SK-N-SH (cell line): ENCODE results near the gene RXFP3. TPM values are rescaled to one million over a fixed set of nuclear protein-coding genes. Genes with fewer than 3 reads are reported as not detected.

Experiments
- CTCF ChIA-PET: fragments of 300-600, 350-600 bp; formaldehyde crosslinking; extraction: SDS; loops from one replicate; lab custom pipeline; 2021; lab: Yijun Ruan, JAX
- POLR2A ChIA-PET: fragments of 350-600 bp; sonication (Branson Sonifier 250); formaldehyde crosslinking; extraction: SDS; loops from one replicate; lab custom pipeline; 2020; ENCODE audit warnings: antibody characterized with exemption, inconsistent platforms; lab: Yijun Ruan, JAX
- DNase-seq: peaks from one replicate; pipeline ENCODE4 v3.0.0; 2012
- H2AFZ ChIP-seq: fragments of 200-600 bp; sonication (generic); 2 replicates; pipeline ENCODE4 v1.8.1; 2016; ENCODE audit warnings: antibody characterized with exemption, mild to moderate bottlenecking, low read depth
- H3F3A ChIP-seq: fragments of 200-600 bp; sonication (generic); replicated peaks from 2 replicates; pipeline ENCODE3; 2016; ENCODE audit warnings: antibody characterized with exemption, mild to moderate bottlenecking; ENCODE audit not compliant: insufficient read depth
- H3K27ac ChIP-seq, 2 experiments: fragments of 200-500 bp in 1 of 2; fragments of 200-600 bp in 1 of 2; sonication (Bioruptor generic) in 1 of 2; sonication (generic), shearing (Covaris generic) in 1 of 2; 2 replicates each; pipeline versions ENCODE4 v1.5.1 to v1.6.1; 2014 to 2016; ENCODE audit warnings: low read depth in 2 of 2, inconsistent platforms in 1 of 2, low read length in 1 of 2, mild to moderate bottlenecking in 1 of 2, mixed read lengths in 1 of 2
- H3K27me3 ChIP-seq: fragments of 200-600 bp; sonication (generic), shearing (Covaris generic); 2 replicates; pipeline ENCODE4 v1.6.1; 2016; ENCODE audit warnings: mixed run types; ENCODE audit not compliant: insufficient read depth
- H3K36me3 ChIP-seq, 2 experiments: fragments of 200-500 bp in 1 of 2; fragments of 200-600 bp in 1 of 2; sonication (Bioruptor generic) in 1 of 2; sonication (generic) in 1 of 2; replicated peaks in 1 of 2; 2 replicates each; pipeline versions ENCODE3 to v1.5.1; 2014 to 2016; ENCODE audit warnings: low read length in 1 of 2, mild to moderate bottlenecking in 1 of 2; ENCODE audit not compliant: insufficient read depth in 2 of 2, control insufficient read depth in 1 of 2
- H3K4me1 ChIP-seq, 2 experiments: fragments of 200-500 bp in 1 of 2; fragments of 200-600 bp in 1 of 2; sonication (Bioruptor generic) in 1 of 2; sonication (generic), shearing (Covaris generic) in 1 of 2; 2 replicates each; pipeline versions ENCODE4 v1.5.1 to v1.6.1; 2014 to 2016; ENCODE audit warnings: low read depth in 1 of 2, low read length in 1 of 2, mixed run types in 1 of 2; ENCODE audit not compliant: insufficient read depth in 2 of 2, control insufficient read depth in 1 of 2
- H3K4me2 ChIP-seq: fragments of 200-600 bp; sonication (generic), shearing (Covaris generic); 2 replicates; pipeline ENCODE4 v1.6.1; 2017; ENCODE audit warnings: mixed run types
- H3K4me3 ChIP-seq, 2 experiments: fragments of 200-500 bp in 1 of 2; fragments of 200-600 bp in 1 of 2; sonication (Bioruptor generic) in 1 of 2; sonication (generic), shearing (Covaris generic) in 1 of 2; 2 replicates each; pipeline versions ENCODE4 v1.5.1 to v1.8.1; 2014 to 2016; ENCODE audit warnings: low read depth in 2 of 2, inconsistent platforms in 1 of 2, low read length in 1 of 2, mild to moderate bottlenecking in 1 of 2, mixed read lengths in 1 of 2, moderate library complexity in 1 of 2
- H3K79me2 ChIP-seq: fragments of 200-600 bp; sonication (generic); 2 replicates; pipeline ENCODE4 v1.8.1; 2017; ENCODE audit warnings: mild to moderate bottlenecking; ENCODE audit not compliant: insufficient read depth
- H3K9ac ChIP-seq: fragments of 200-600 bp; sonication (generic); 2 replicates; pipeline ENCODE4 v1.6.1; 2017; ENCODE audit warnings: mixed run types
- H3K9me2 ChIP-seq: fragments of 200-600 bp; sonication (generic); 2 replicates; pipeline ENCODE4 v1.6.1; 2017; ENCODE audit warnings: mixed run types
- H3K9me3 ChIP-seq: fragments of 200-600 bp; sonication (generic); 2 replicates; pipeline ENCODE4 v1.6.1; 2017; ENCODE audit warnings: mixed run types, mild to moderate bottlenecking, moderate library complexity
- H4K20me1 ChIP-seq: fragments of 200-600 bp; sonication (generic); 2 replicates; pipeline ENCODE4 v1.6.1; 2017; ENCODE audit warnings: mild to moderate bottlenecking, mixed run types; ENCODE audit not compliant: insufficient read depth
- ELF1 ChIP-seq: IDR thresholded peaks from 2 replicates; pipeline ENCODE4 v1.4.0; 2012
- FOSL2 ChIP-seq: IDR thresholded peaks from 2 replicates; pipeline ENCODE4 v1.4.0; 2012; ENCODE audit warnings: low read depth, mild to moderate bottlenecking, moderate library complexity, borderline replicate concordance
- FOXJ3 ChIP-seq: sonication (generic); formaldehyde crosslinking; IDR thresholded peaks from 2 replicates; pipeline ENCODE4 v1.5.1; 2020; ENCODE audit warnings: mild to moderate bottlenecking, missing genetic modification reagents
- GABPA ChIP-seq: IDR thresholded peaks from 2 replicates; pipeline ENCODE4 v1.4.0; 2012; ENCODE audit warnings: low read depth, mild to moderate bottlenecking
- GATA2 ChIP-seq: sonication (generic); formaldehyde crosslinking; IDR thresholded peaks from 2 replicates; pipeline ENCODE4 v1.5.0; 2020; ENCODE audit warnings: mild to moderate bottlenecking, missing genetic modification reagents
- JUND ChIP-seq: IDR thresholded peaks from 2 replicates; pipeline ENCODE4 v1.4.0; 2012
- MEF2A ChIP-seq: IDR thresholded peaks from 2 replicates; pipeline ENCODE4 v1.4.0; 2012; ENCODE audit warnings: low read depth, borderline replicate concordance
- NRF1 ChIP-seq: IDR thresholded peaks from 2 replicates; pipeline ENCODE4 v1.6.1; 2012; ENCODE audit warnings: low read depth, mild to moderate bottlenecking, low read length
- RAD21 ChIP-seq: IDR thresholded peaks from 2 replicates; pipeline ENCODE4 v1.6.1; 2012; ENCODE audit warnings: mild to moderate bottlenecking, low read length
- RXRA ChIP-seq: IDR thresholded peaks from 2 replicates; pipeline ENCODE4 v1.4.0; 2012; ENCODE audit warnings: low read depth, mild to moderate bottlenecking, borderline replicate concordance
- TAF1 ChIP-seq: IDR thresholded peaks from 2 replicates; pipeline ENCODE4 v1.6.1; 2012; ENCODE audit warnings: low read depth, mild to moderate bottlenecking, low read length, moderate library complexity, borderline replicate concordance
- TCF12 ChIP-seq: IDR thresholded peaks from 2 replicates; pipeline ENCODE4 v1.4.0; 2012
- TEAD4 ChIP-seq: IDR thresholded peaks from 2 replicates; pipeline ENCODE4 v1.4.0; 2012; ENCODE audit warnings: mild to moderate bottlenecking, borderline replicate concordance; ENCODE audit not compliant: insufficient read depth
- WGBS: methylation state at CpG from one replicate; pipeline ENCODE4 v1.1.6; 2017; ENCODE audit warnings: low lambda C conversion rate; 5-methylcytosine and 5-hydroxymethylcytosine counted together
- polyA plus RNA-seq, 3 experiments: library from polyadenylated mRNA; depleted of rRNA; stranded (reverse); fragments of >200 nt; gene quantifications; 2 replicates each; pipeline ENCODE4 v1.2.3, GENCODE V29; 2012
- TF ChIP-seq, protein P1 (sequence below): IDR thresholded peaks from 2 replicates; pipeline ENCODE4; 2012
- TF ChIP-seq, protein P2 (sequence below): IDR thresholded peaks from 2 replicates; pipeline ENCODE4 v1.6.1; 2012; ENCODE audit warnings: mild to moderate bottlenecking, low read depth, low read length, moderate library complexity
- TF ChIP-seq, protein P3 (sequence below): IDR thresholded peaks from 2 replicates; pipeline ENCODE4 v1.4.0; 2012; ENCODE audit warnings: low read depth

RXFP3 gene
- polyA plus RNA-seq, 1 of the 3 experiments (the other 2 are of a cell fraction): not detected

DNA sequence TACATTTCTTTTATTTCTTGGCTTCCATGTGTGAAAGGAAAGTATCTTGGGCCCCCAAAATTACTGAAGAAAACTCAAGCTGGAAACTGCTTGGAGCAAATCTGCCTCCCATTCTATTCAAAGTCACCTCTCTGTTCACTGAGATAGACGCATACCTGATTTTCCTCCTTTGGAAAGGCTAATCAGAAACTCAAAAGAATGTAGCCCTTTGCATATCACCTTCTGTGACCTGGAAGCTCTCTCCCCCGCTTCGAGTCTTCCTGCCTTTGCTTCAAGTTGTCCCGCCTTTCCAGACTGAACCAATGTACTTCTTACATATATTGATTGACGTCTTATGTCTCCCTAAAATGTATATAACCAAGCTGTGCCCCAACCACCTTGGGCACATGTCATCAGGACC, 5.0 kb upstream of the RXFP3 start:
- Histone ChIP-seq H3K9ac (no peak overlapping the region), H3K9me3 (no peaks in the 10 kb centered on the region)
- TF ChIP-seq GABPA: no peak
- no peak for TF ChIP-seq TCF12
- TF ChIP-seq FOXJ3: no peak
- TF ChIP-seq, protein P1, sequence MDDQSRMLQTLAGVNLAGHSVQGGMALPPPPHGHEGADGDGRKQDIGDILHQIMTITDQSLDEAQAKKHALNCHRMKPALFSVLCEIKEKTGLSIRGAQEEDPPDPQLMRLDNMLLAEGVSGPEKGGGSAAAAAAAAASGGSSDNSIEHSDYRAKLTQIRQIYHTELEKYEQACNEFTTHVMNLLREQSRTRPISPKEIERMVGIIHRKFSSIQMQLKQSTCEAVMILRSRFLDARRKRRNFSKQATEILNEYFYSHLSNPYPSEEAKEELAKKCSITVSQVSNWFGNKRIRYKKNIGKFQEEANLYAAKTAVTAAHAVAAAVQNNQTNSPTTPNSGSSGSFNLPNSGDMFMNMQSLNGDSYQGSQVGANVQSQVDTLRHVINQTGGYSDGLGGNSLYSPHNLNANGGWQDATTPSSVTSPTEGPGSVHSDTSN: no peak
- no peak for TF ChIP-seq ELF1
- TF ChIP-seq GATA2 (CRISPR knock-in tag): no peak
- no peak for TF ChIP-seq RAD21
- TF ChIP-seq TEAD4: no peak
- no peak for TF ChIP-seq NRF1
- TF ChIP-seq TAF1: no peak
- TF ChIP-seq, protein P2, sequence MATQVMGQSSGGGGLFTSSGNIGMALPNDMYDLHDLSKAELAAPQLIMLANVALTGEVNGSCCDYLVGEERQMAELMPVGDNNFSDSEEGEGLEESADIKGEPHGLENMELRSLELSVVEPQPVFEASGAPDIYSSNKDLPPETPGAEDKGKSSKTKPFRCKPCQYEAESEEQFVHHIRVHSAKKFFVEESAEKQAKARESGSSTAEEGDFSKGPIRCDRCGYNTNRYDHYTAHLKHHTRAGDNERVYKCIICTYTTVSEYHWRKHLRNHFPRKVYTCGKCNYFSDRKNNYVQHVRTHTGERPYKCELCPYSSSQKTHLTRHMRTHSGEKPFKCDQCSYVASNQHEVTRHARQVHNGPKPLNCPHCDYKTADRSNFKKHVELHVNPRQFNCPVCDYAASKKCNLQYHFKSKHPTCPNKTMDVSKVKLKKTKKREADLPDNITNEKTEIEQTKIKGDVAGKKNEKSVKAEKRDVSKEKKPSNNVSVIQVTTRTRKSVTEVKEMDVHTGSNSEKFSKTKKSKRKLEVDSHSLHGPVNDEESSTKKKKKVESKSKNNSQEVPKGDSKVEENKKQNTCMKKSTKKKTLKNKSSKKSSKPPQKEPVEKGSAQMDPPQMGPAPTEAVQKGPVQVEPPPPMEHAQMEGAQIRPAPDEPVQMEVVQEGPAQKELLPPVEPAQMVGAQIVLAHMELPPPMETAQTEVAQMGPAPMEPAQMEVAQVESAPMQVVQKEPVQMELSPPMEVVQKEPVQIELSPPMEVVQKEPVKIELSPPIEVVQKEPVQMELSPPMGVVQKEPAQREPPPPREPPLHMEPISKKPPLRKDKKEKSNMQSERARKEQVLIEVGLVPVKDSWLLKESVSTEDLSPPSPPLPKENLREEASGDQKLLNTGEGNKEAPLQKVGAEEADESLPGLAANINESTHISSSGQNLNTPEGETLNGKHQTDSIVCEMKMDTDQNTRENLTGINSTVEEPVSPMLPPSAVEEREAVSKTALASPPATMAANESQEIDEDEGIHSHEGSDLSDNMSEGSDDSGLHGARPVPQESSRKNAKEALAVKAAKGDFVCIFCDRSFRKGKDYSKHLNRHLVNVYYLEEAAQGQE: no peak
- TF ChIP-seq MEF2A: no peak
- TF ChIP-seq RXRA: no peak
- TF ChIP-seq, protein P3, sequence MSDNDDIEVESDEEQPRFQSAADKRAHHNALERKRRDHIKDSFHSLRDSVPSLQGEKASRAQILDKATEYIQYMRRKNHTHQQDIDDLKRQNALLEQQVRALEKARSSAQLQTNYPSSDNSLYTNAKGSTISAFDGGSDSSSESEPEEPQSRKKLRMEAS: no peak
- no peak for TF ChIP-seq JUND
- TF ChIP-seq FOSL2: no peak
- TF ChIP-seq, all 33 proteins: peak for 0
- CTCF ChIA-PET: interaction anchor here (2.4 kb wide), 1 partner anchor 495 kb away, joined by 9 read pairs; no protein-coding TSS in a partner anchor
- H3K27ac ChIP-seq: no peak overlapping the region
- no peaks in the 10 kb centered on the region for H3K36me3 ChIP-seq
- no peaks in the 10 kb centered on the region for H3K79me2 ChIP-seq
- no peak for DNase-seq
- no peaks in the 10 kb centered on the region for H3F3A ChIP-seq
- no peak overlapping the region for H3K4me3 ChIP-seq
- peaks cover under 1% of the 10 kb centered on the region for H3K27me3 ChIP-seq
- H4K20me1 ChIP-seq: 0 out of 2 replicates have a peak, but pooled peaks cover 4% of the 10 kb centered on the region
- peaks cover 0 to 2% of the 10 kb centered on the region in 2 experiments; a peak in 1 of 4 replicates for H3K4me1 ChIP-seq
- no peak overlapping the region for H2AFZ ChIP-seq
- POLR2A ChIA-PET: no interaction called here
- H3K9me2 ChIP-seq: no peaks in the 10 kb centered on the region
- no peak overlapping the region for H3K4me2 ChIP-seq
- 33% methylated on average over 5 of the region's 5 CpGs for WGBS
